OCI-LY7 (cell line): Measurements from ENCODE around the gene GP5.

ENCODE experiments used
- EZH2phosphoT487 ChIP-seq: fragments of 200-600 bp; sonication (generic); IDR thresholded peaks from 2 replicates; pipeline ENCODE4 v1.6.1; 2018; ENCODE audit warnings: low read depth, borderline replicate concordance, mild to moderate bottlenecking, mixed run types, antibody characterized with exemption, low read length, moderate library complexity, mixed read lengths
- TF ChIP-seq, protein P1 (sequence below): fragments of 200-600 bp; sonication (generic); conservative IDR thresholded peaks from 2 replicates; pipeline ENCODE4 v1.5.1; 2014; ENCODE audit warnings: mild to moderate bottlenecking, antibody characterized with exemption, low read length, moderate library complexity, mixed read lengths

DNA sequence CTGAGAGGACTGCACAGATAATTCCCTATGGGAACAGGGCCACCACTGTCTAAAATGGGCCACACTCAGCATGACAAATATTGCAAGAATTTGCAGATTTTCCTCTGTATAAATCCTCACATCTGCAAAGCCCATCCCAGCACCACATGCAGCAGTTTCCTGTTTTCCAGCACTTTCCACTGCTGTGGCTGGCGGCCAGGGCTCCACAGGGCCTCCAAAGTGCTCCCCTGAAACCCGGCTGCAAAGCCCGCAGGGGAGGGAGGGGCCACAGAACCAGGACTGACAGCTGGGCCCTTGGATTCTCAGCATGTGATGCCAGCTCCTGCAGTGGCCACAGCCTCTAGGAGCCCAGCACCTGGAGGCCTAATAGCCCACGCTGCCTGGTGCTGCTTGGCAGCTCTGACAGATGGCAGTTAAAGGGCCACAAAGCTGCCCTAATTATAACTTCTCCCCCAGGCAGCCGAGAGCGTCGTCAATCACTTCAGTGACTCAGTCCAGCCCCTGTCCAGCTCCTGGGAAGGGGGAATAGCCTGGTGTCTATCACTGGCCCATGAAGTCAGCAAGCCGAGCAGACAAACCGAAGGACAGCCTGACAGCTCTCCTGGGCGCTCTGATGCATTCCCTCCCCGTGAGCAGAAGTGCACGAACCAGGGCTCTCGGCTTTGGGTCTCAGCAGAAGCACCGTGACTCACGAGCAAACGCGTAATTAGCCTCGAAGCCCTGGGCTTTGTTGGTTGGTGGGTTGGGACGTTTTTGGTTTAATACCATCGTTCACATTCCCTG is 34.2 kb downstream of the GP5 start:
- TF ChIP-seq, protein P1, sequence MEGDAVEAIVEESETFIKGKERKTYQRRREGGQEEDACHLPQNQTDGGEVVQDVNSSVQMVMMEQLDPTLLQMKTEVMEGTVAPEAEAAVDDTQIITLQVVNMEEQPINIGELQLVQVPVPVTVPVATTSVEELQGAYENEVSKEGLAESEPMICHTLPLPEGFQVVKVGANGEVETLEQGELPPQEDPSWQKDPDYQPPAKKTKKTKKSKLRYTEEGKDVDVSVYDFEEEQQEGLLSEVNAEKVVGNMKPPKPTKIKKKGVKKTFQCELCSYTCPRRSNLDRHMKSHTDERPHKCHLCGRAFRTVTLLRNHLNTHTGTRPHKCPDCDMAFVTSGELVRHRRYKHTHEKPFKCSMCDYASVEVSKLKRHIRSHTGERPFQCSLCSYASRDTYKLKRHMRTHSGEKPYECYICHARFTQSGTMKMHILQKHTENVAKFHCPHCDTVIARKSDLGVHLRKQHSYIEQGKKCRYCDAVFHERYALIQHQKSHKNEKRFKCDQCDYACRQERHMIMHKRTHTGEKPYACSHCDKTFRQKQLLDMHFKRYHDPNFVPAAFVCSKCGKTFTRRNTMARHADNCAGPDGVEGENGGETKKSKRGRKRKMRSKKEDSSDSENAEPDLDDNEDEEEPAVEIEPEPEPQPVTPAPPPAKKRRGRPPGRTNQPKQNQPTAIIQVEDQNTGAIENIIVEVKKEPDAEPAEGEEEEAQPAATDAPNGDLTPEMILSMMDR: no peak
- TF ChIP-seq EZH2phosphoT487: no peak
